DMS53 (cell line): Measurements from ENCODE around the gene FAM81B.

Experiments used
- DNase-seq: peaks from one replicate; lab custom pipeline; 2025; lab: John Stamatoyannopoulos, UW

Gene FAM81B

DNA sequence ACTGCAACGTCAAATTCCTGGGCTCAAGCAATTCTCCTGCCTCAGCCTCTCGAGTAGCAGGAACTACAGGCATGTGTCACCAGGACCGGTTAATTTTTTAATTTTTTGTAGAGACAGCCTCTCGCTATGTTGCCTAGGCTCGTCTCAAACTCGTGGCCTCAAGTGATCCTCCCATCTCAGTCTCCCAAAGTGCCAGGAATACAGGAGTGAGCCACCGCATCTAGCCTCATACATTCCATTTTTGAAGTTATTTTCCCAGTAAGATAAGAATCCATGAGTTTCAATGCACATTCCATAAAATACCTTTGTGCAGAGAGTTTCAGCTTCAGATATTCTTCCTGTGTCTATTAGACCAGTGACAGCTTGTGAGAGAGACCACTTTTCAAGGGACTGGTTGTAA lies 93.3 kb downstream of the FAM81B start:
- no peak for DNase-seq

DNA sequence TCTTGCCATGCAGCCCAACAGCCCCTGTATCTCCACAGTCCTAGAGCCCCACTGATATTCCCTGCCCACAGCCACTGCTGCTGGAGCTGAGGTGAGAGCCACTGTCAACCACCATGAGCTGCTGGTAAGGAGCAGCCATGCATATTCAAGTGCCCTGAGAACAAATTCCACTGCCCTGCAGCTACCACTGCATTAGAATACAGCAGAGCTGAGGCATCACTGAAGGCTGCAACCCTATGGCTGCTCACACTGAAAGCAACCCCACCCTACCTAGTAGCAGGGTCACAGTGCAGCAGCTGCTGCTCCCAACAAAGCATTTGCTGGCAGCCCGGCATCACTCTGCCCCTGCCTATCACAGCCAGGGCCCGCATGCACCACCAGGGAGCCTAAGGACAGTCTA lies 95.0 kb downstream of the FAM81B start:
- no peak for DNase-seq

DNA sequence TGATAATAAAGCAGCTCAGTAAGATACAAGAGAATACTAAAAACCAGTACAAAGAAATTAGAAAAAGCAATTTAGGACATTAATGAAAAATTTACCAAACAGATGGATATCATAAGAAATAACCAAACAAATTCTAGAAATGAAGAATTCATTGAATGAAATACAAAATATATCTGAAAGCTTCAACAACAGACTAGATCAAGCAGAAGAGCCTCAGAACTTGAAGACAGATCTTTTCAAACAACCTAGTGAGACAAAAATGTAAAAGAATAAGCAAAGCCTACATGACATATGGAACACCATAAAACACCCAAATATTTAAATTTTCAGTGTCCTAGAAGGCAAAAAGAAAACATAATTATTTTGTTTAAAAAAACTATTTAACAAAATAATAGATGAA lies 96.7 kb downstream of the FAM81B start:
- no peak for DNase-seq
